K562 (cell line): ENCODE results near the gene NOP10. TPM values are rescaled to one million over a fixed set of nuclear protein-coding genes. Genes with fewer than 3 reads are reported as not detected.
A peak's percentile ranks its signal among the peaks of the same experiment; 100 is the strongest.

Experiments
- KLF16 ChIP-seq: IDR thresholded peaks from 2 replicates; pipeline ENCODE4 v1.6.1; 2016; ENCODE audit warnings: antibody characterized with exemption
- MNT ChIP-seq, 2 experiments: fragments of 450-650 bp; conservative IDR thresholded peaks; 2 replicates each; pipeline ENCODE4 v1.6.1; 2017; ENCODE audit warnings: mild to moderate bottlenecking in 2 of 2, moderate library complexity in 2 of 2
- OTX1 ChIP-seq: fragments of 450-650 bp; formaldehyde crosslinking; IDR thresholded peaks from 2 replicates; pipeline ENCODE4 v1.4.0; 2022; ENCODE audit warnings: mild to moderate bottlenecking
- POLR2AphosphoS2 ChIP-seq: IDR thresholded peaks from 2 replicates; pipeline ENCODE4 v1.6.1; 2012; ENCODE audit warnings: low read length, improper control_type of control experiment
- SAP30 ChIP-seq: fragments of 200-600 bp; sonication (generic); IDR thresholded peaks from 2 replicates; pipeline ENCODE4 v1.6.1; 2012; ENCODE audit warnings: borderline replicate concordance, low read depth, mild to moderate bottlenecking, moderate library complexity, low read length, control low read depth, inconsistent platforms; ENCODE audit not compliant: insufficient read depth, poor library complexity, severe bottlenecking
- ZBTB12 ChIP-seq: fragments of 250-450 bp; sonication (Bioruptor Pico); IDR thresholded peaks from 2 replicates; pipeline ENCODE4 v1.4.0; 2020
- ZBTB40 ChIP-seq, 2 experiments: fragments of 450-650 bp in 1 of 2; sonication (generic) in 1 of 2; formaldehyde crosslinking in 1 of 2; IDR thresholded peaks; 2 replicates each; pipeline versions ENCODE4 v1.7.1 to v1.9.0; 2016 to 2022; ENCODE audit warnings: inconsistent platforms in 1 of 2, mild to moderate bottlenecking in 1 of 2, missing genetic modification reagents in 1 of 2
- ZFP1 ChIP-seq: fragments of 450-650 bp; formaldehyde crosslinking; IDR thresholded peaks from 2 replicates; pipeline ENCODE4 v1.4.0; 2020; ENCODE audit warnings: mild to moderate bottlenecking, mixed read lengths
- ZHX1 ChIP-seq: fragments of 150-350 bp; conservative IDR thresholded peaks from 2 replicates; pipeline ENCODE4 v1.6.1; 2014; ENCODE audit warnings: low read length
- ZNF431 ChIP-seq: sonication (generic); formaldehyde crosslinking; IDR thresholded peaks from 2 replicates; pipeline ENCODE4 v1.8.0; 2022; ENCODE audit warnings: mild to moderate bottlenecking, missing genetic modification reagents
- polyA plus RNA-seq, 8 experiments: library from polyadenylated mRNA; depleted of rRNA in 4 of 8; stranded (reverse) in 5 of 8; unstranded in 3 of 8; fragments of >200 nt; fragmentation: Nextera tagmentation in 2 of 8; fragmentation: Illumina TruSeq in 1 of 8; extraction: Ambion mirVana in 2 of 8; extraction: Trizol in 1 of 8; gene quantifications; 2 replicates each; pipeline versions ENCODE4 v1.2.1 to v1.2.3, GENCODE V29; 2011 to 2014; ENCODE audit warnings: inconsistent platforms in 1 of 8, missing spikeins in 1 of 8
- total RNA-seq, 7 experiments: library from RNA; depleted of rRNA in 6 of 7; stranded (reverse); fragments of >200 nt in 6 of 7; fragmentation: Illumina TruSeq in 2 of 7; extraction: Trizol in 2 of 7; gene quantifications; 2 replicates each; pipeline versions ENCODE4 v1.2.1 to v1.2.3, GENCODE V29; 2011 to 2021; ENCODE audit warnings: low replicate concordance in 1 of 7

Gene NOP10
- total and polyA plus RNA-seq, 9 of the 15 experiments (the other 6 are each of a cell fraction or from before 2014, with no cell fraction given): 250 to 1,663 (median 449) TPM

- TF ChIP-seq ZBTB40 (IDR thresholded peaks at IDR 0.05) (peak; percentile 21; the same call in 1 of the 2 replicates), ZBTB40 (CRISPR knock-in tag; IDR thresholded peaks at IDR 0.05) (no peak), SAP30 (peak; percentile 21), ZFP1 (CRISPR knock-in tag) (no peak), POLR2AphosphoS2 (no peak), KLF16 (no peak), MNT (conservative IDR thresholded peaks at IDR 0.05) (peak; percentile 35 to 70; a peak in 2 of 4 replicates), ZNF431 (no peak), ZBTB12 (CRISPR knock-in tag) (no peak), ZHX1 (no peak), OTX1 (no peak)
Observed at GRCh38 chr15:34367101-34368081, 24.5 kb upstream of the NOP10 start, which contains the start of gene LPCAT4 (continued).
